COR-L47 (cell line): ENCODE measurements around the gene SAFB2.

Experiments
- DNase-seq: peaks from one replicate; lab custom pipeline; 2025; lab: John Stamatoyannopoulos, UW

Gene SAFB2

GRCh38 chr19:5579697-5580096, 42.9 kb downstream of the SAFB2 start:
- no peak for DNase-seq

DNA sequence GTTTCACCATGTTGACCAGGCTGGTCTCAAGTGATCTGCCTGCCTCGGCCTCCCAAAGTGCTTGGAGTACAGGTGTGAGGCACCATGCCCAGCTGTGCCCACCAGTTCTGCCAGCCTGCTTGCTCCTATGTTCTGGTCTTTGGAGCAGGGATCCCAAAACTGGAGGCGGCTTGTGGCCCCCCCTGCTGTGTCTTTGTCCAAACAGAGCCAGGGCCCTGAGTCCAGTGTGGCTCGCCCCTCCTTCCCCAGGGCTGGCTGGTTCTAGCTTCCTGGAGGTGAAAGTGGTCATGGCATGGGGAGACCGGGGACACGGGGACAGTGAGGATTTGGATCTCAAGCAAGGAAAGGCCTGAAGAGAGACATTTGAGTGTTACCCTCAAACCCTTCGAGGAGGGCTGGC, 43.3 kb downstream of the SAFB2 start:
- no peak for DNase-seq

DNA sequence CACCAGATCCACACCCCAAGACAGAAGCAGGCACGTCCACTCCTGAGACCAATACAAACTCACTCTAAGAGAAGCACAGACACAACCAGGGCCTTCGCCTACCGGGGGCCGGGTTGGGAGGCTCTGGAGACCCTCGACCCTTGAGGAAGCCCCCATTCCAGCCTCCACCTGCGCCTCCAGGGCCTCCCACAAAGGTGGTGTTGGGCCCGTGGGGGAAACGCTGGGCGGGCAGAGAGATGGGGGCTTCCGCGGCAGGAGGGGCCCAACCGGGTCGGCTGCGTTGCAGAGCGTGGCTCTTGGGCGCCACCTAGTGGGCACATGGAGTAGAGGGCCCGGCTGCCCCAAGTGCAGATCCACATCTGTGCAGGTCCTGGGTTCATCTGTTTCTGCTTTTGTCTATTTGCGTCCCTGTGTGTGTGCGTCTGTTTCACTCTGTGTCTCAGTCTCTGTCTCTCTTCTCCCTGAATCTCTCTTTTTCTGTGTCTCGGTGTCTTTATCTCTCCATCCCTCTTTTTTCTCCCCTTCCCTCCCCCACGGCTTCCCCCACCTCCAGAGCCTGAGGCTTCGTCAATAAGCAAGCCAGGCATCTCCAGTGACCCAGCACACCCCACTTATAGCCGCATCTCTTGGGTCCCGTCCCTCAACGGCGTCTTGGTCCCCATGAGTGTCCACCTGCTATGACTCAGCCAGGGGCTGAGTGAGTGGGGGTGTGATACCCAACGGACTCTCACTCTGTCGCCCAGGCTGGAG, 44.3 kb downstream of the SAFB2 start:
- DNase-seq = peak; percentile 29

DNA sequence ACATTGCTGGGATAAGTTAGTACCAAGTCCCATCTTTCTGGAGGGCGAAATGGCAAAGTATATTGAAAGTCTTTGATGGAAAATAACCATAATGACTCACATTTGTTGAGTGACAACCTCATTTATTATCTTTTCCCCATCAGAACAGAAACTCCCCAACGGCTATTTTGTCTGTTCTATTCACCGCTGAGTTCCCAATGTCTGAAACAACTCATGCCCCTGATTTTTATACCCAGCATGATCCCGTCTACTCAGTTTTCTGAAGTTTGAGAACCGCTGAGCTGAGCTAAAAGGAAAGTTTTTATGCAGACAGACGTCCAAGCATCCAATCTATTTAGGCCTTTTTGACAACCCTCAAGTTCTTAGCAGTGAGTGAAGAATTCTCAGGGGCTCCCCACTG, 47.0 kb downstream of the SAFB2 start:
- no peak for DNase-seq

DNA sequence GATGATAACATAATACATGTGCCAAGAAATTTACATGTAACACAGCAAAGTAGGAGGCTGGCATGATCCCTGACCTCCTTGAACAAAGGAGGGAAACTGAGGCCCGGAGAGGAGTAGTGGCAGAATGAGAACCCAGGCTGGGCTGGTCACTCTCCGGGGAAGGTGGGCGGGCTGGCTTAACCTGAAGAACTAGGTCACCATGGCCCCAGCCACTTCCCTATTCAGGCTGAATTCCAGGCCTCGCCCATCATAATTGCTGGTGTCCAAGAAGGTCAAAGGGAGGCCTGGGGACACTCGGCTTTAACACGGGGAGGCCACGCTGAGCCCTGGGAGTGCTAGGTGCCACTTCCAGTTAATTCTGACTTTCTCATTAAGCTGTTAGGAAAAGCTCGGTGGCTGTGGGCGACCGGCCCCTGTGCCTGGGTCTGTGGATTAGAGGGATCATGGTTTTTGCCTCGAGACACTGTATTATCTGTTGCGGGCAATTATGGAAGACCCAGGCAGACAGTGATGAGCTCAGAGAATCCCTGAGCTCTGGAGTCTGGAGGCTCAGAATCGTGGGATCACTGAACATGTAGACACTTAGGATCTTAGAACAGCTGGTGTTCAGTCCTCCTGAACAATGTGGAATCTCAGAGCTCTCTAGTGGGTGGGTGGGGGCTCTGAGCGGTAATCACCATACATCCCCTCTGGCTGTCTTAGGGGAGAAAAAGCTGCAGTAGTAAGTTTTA, 49.9 kb downstream of the SAFB2 start:
- no peak for DNase-seq

- DNase-seq = no peak
These were observed 50.8 kb downstream of the SAFB2 start for GRCh38 chr19:5571777-5572176.

GRCh38 chr19:5567970-5568407, 54.6 kb downstream of the SAFB2 start:
- DNase-seq = no peak

GRCh38 chr19:5567360-5567969, 55.1 kb downstream of the SAFB2 start, which contains the start of gene TINCR:
TINCR (minus strand) TSS chr19:5567953.
- DNase-seq = no peak

DNA sequence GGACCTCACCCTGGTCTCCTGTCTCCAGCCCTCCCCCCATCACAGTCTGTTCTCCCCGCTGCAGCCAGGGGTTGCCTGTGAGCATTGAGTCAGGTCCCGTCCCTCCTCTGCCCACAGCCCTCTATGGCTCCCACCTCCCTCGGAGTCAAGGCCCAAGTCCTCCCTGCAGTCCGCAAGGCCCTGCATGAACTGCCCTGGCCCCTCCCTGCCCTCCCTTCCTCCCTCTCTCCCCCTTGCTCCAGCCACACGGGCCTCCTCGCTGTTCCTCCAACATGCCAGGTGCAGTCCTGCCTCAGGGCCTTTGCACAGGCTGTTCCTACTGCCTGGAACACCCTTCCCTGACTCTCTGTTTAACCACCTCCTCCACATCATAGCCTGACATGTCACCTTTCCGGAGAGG, 57.6 kb downstream of the SAFB2 start:
- DNase-seq = no peak

DNA sequence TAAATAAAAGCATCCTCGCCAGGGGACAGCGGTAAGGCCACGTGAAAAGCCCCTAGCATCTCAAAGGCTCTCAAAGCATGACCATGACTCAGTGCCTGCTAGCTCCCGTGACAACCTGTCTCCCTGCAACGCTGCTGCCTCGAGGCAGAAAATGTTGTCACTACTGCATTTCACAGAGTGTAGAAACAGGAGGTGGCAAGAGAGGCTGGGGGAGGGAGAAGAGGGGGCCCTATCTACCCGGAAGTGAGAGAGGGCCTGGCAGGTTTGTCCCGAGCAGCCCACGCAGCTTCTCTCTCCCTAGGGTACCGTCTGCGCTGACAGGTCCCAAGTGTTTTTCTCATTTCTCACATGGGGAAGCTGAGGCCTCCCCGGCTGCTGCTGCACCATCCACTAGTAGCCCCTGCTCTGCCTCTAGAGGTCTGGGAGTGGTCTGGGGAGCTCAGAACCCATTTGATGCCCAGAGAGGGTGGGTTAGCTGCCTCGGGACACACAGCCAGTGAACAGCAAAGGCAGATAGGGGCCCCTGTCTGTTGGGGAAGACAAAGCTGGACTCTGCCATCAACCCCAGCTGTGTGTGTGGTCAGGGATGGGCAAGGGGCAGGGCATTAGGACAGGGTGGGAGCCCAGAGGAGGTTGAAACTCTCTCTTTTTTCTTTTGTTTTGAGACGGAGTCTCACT, 58.5 kb downstream of the SAFB2 start:
- DNase-seq = no peak

DNA sequence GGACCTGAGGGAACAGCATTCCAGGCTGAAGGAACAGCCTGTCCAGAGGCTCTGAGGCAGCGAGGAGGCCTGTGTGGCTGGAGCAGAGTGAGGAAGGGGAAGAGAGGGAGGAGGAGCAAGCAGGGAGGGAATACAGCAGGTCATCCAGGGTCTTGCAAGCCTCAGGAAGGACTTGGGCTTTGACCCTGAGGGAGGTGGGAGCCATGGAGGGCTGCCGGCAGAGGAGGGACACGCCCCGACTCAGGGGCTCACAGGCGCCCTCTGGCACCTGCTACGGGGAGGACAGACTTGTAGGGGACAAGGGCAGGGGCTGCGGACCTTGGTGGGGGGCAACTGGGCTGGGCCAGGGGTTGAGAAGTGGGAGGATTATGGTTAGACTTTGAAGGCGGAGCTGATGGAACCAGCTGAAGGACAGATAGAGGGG, 59.6 kb downstream of the SAFB2 start:
- no peak for DNase-seq

DNA sequence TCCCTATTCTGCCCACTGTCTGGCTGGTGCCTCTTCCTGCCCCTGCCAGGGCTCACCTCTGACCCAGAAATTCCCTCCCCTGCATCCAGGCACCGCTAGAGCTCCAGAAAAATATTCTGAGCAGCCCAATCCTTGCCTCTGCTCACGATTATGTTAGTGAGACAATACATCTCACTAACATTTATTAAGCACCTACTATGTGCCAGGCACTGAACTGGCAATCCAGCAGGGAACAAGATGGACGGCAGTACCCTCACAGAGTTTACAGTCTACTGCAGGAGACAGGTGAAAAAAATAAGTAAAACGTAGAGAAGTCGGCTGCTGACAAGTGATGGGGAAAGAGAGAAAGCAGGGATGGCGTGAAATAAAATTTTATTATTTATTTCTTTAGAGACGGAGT, 60.3 kb downstream of the SAFB2 start:
- DNase-seq = no peak

- no peak for DNase-seq
These were observed 61.0 kb downstream of the SAFB2 start for GRCh38 chr19:5561559-5561958.

- no peak for DNase-seq
These were observed 62.4 kb downstream of the SAFB2 start for GRCh38 chr19:5560156-5560555.

GRCh38 chr19:5559804-5560133, 62.8 kb downstream of the SAFB2 start:
- DNase-seq = no peak

DNA sequence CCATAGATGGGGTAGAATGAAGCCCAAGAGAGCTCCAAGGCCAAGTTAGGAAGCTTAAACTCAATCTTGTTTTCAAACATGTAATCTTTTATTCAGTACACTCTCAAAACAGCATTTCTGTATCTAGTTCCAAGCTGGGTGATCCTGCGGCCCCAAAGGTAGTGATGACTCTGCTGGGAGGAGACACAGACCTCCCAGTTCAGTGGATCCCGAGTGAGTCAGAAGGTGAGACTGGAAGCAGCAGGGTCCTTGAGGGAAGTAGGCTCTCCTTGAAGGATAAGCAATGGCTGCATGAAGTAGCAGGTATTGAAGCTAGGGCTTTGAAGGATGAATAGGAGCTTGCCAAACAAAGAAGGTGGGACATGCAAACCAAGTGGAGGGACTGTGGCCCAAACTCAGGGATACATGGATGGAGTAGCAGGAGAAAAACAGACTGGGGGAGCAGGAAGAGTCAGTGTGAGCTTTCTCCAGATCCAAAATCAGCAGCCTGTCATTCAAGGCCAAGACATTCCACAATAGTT, 64.4 kb downstream of the SAFB2 start:
- DNase-seq = no peak

GRCh38 chr19:5557691-5558090, 64.9 kb downstream of the SAFB2 start:
- DNase-seq = no peak

DNA sequence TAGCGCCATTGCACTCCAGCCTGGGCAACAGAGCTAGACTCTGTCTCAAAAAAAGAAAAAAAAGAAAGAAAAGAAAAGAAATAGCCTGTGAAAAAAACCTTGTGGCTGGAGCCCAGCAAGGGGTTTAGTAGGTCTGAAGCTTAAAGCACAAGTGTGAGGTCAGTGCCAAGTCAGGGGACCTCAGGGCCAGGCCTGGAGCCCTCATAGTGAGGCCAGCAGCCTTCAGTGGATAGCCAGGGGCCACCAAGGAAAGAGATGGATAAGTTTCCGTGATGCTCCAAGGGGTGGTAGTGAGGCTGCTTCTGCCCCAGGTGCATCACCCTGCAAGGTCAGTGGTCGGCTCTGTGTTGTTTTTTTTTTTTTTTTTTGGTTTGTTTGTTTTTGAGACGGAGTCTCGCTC, 67.7 kb downstream of the SAFB2 start:
- no peak for DNase-seq

DNA sequence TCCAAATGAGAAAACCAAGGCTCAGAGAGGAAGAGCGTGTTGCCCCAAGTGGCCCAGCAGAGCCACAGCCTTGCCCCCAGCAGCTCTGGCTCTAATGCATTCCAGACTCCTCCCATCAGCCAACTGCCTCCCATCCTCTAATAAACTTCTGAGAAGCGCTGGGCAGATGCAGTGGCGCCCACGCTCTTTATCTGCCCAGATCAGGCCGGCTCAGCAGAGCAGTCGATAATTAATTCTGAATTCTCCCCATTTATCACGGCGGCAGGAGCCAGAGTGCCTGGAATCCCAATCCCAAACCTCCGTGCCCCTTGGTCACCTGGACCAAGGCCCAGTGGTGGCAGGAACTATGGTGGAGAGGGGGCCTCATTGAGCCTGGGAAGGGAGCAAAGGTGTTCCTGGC, 68.7 kb downstream of the SAFB2 start:
- no peak for DNase-seq

- DNase-seq = no peak
These were observed 74.7 kb downstream of the SAFB2 start for GRCh38 chr19:5547881-5548280.

- DNase-seq = no peak
These were observed 76.6 kb downstream of the SAFB2 start for GRCh38 chr19:5545984-5546383.

GRCh38 chr19:5545051-5545450, 77.5 kb downstream of the SAFB2 start:
- DNase-seq = no peak
